LNCaP clone FGC (cell line): ENCODE data around the gene RAB28.

ENCODE experiments used
- DNase-seq: peaks from one replicate; pipeline ENCODE4 v3.0.0-alpha.2; 2011; ENCODE audit warnings: low read depth
- H3K4me3 ChIP-seq: 2 replicates; pipeline ENCODE4 v1.5.1; 2011; ENCODE audit warnings: mild to moderate bottlenecking, low read depth, low read length, control low read depth
- CTCF ChIP-seq: IDR thresholded peaks from 2 replicates; pipeline ENCODE4 v1.5.1; 2012; ENCODE audit warnings: mild to moderate bottlenecking; ENCODE audit not compliant: control insufficient read depth, insufficient read depth; ENCODE audit errors: extremely low read depth

RAB28 gene

GRCh38 chr4:13476152-13476551 is 8.0 kb downstream of the RAB28 start:
- DNase-seq = no peak
- TF ChIP-seq CTCF = no peak
- H3K4me3 ChIP-seq = no peak overlapping the region

- no peak for TF ChIP-seq CTCF
- no peak for DNase-seq
- H3K4me3 ChIP-seq = no peak overlapping the region
These were observed 12.7 kb downstream of the RAB28 start for GRCh38 chr4:13471400-13471799.

- no peak for DNase-seq
- no peak overlapping the region for H3K4me3 ChIP-seq
- TF ChIP-seq CTCF = no peak
These were observed 13.8 kb downstream of the RAB28 start for GRCh38 chr4:13470379-13470778.

- no peak overlapping the region for H3K4me3 ChIP-seq
- no peak for TF ChIP-seq CTCF
- no peak for DNase-seq
These were observed 19.2 kb downstream of the RAB28 start for GRCh38 chr4:13464973-13465372.

- H3K4me3 ChIP-seq = no peak overlapping the region
- TF ChIP-seq CTCF = no peak
- no peak for DNase-seq
These were observed 19.6 kb downstream of the RAB28 start for GRCh38 chr4:13464543-13464942.

- no peak for DNase-seq
- TF ChIP-seq CTCF = no peak
- no peak overlapping the region for H3K4me3 ChIP-seq
These were observed 22.8 kb downstream of the RAB28 start for GRCh38 chr4:13461191-13461905.

- no peak for TF ChIP-seq CTCF
- DNase-seq = no peak
- no peak overlapping the region for H3K4me3 ChIP-seq
These were observed 28.7 kb downstream of the RAB28 start for GRCh38 chr4:13455411-13455810.
